HepG2 (cell line): Measurements from ENCODE around the gene SRD5A1. TPM values are rescaled to one million over a fixed set of nuclear protein-coding genes. Genes with fewer than 3 reads are reported as not detected.

Experiments used
- ATF5 ChIP-seq: sonication (generic); formaldehyde crosslinking; IDR thresholded peaks from 2 replicates; pipeline ENCODE4 v1.4.0; 2020; ENCODE audit warnings: mild to moderate bottlenecking, low read depth, missing genetic modification reagents
- CAMTA2 ChIP-seq: sonication (generic); formaldehyde crosslinking; IDR thresholded peaks from 2 replicates; pipeline ENCODE4 v1.4.0; 2020; ENCODE audit warnings: mild to moderate bottlenecking, missing genetic modification reagents, borderline replicate concordance
- DBP ChIP-seq: sonication (generic); formaldehyde crosslinking; IDR thresholded peaks from 2 replicates; pipeline ENCODE4 v1.4.0; 2020; ENCODE audit warnings: missing genetic modification reagents; ENCODE audit errors: not compliant biosample characterization
- GATA4 ChIP-seq: sonication (generic); IDR thresholded peaks from 2 replicates; pipeline ENCODE4 v1.6.1; 2016; ENCODE audit warnings: antibody characterized with exemption, low read depth, borderline replicate concordance
- HDAC6 ChIP-seq: fragments of 200-600 bp; sonication (generic); IDR thresholded peaks from 2 replicates; pipeline ENCODE4 v1.7.0; 2017; ENCODE audit warnings: mild to moderate bottlenecking, antibody characterized with exemption, low read length, low read depth
- HMG20B ChIP-seq: conservative IDR thresholded peaks from 2 replicates; pipeline ENCODE4 v1.6.1; 2016; ENCODE audit warnings: missing genetic modification reagents, missing compliant biosample characterization
- KLF11 ChIP-seq: IDR thresholded peaks from 2 replicates; pipeline ENCODE4 v1.6.1; 2016; ENCODE audit warnings: missing compliant biosample characterization
- KLF16 ChIP-seq, 2 experiments: sonication (generic) in 1 of 2; formaldehyde crosslinking in 1 of 2; IDR thresholded peaks; 2 replicates each; pipeline versions ENCODE4 v1.6.1 to v1.8.0; 2016 to 2023; ENCODE audit warnings: missing genetic modification reagents in 2 of 2, missing compliant biosample characterization in 1 of 2
- MED13 ChIP-seq: sonication (generic); formaldehyde crosslinking; IDR thresholded peaks from 2 replicates; pipeline ENCODE4 v1.5.0; 2020; ENCODE audit warnings: missing genetic modification reagents
- MXD1 ChIP-seq: sonication (generic); formaldehyde crosslinking; IDR thresholded peaks from 2 replicates; pipeline ENCODE4 v1.4.0; 2020; ENCODE audit warnings: mild to moderate bottlenecking, missing genetic modification reagents
- MXD4 ChIP-seq: IDR thresholded peaks from 2 replicates; pipeline ENCODE4 v1.6.1; 2016; ENCODE audit warnings: mild to moderate bottlenecking, missing biosample characterization, missing genetic modification reagents
- NFKBIZ ChIP-seq: IDR thresholded peaks from 2 replicates; pipeline ENCODE4 v1.6.1; 2018; ENCODE audit warnings: missing genetic modification reagents, missing compliant biosample characterization
- PHF8 ChIP-seq: sonication (generic); formaldehyde crosslinking; IDR thresholded peaks from 2 replicates; pipeline ENCODE4 v1.5.0; 2020; ENCODE audit warnings: missing genetic modification reagents
- SMAD1 ChIP-seq: sonication (generic); formaldehyde crosslinking; IDR thresholded peaks from 2 replicates; pipeline ENCODE4 v1.4.0; 2020; ENCODE audit warnings: missing genetic modification reagents, low read depth, mild to moderate bottlenecking, borderline replicate concordance
- STAT6 ChIP-seq: sonication (generic); formaldehyde crosslinking; IDR thresholded peaks from 2 replicates; pipeline ENCODE4 v1.4.0; 2020; ENCODE audit warnings: missing genetic modification reagents, mild to moderate bottlenecking, borderline replicate concordance
- U2AF2 ChIP-seq: fragments of 200-400 bp; formaldehyde crosslinking; IDR thresholded peaks from 2 replicates; pipeline ENCODE4 v1.6.1; 2017; ENCODE audit warnings: low read depth, mild to moderate bottlenecking, low read length
- ZNF232 ChIP-seq: sonication (generic); formaldehyde crosslinking; IDR thresholded peaks from 2 replicates; pipeline ENCODE4 v1.4.0; 2020; ENCODE audit warnings: missing genetic modification reagents, borderline replicate concordance
- ZNF34 ChIP-seq: sonication (generic); formaldehyde crosslinking; IDR thresholded peaks from 2 replicates; pipeline ENCODE4 v1.4.0; 2020; ENCODE audit warnings: mild to moderate bottlenecking, missing genetic modification reagents, borderline replicate concordance
- ZSCAN12 ChIP-seq: sonication (generic); formaldehyde crosslinking; IDR thresholded peaks from 2 replicates; pipeline ENCODE4 v1.9.0; 2021; ENCODE audit warnings: mild to moderate bottlenecking, missing genetic modification reagents
- ZSCAN5A ChIP-seq: sonication (generic); formaldehyde crosslinking; IDR thresholded peaks from 2 replicates; pipeline ENCODE4 v1.8.0; 2022; ENCODE audit warnings: mild to moderate bottlenecking, missing genetic modification reagents, borderline replicate concordance
- polyA plus RNA-seq, 8 experiments: library from polyadenylated mRNA; depleted of rRNA in 3 of 8; stranded (reverse) in 7 of 8; unstranded in 1 of 8; fragments of >200 nt; fragmentation: Illumina TruSeq in 4 of 8; extraction: Trizol in 4 of 8; gene quantifications; 2 replicates each; pipeline versions ENCODE4 v1.2.1 to v1.2.3, GENCODE V29; 2011 to 2016; ENCODE audit warnings: low read depth in 4 of 8, missing spikeins in 1 of 8, mixed read lengths in 1 of 8; ENCODE audit not compliant: insufficient read depth in 1 of 8
- total RNA-seq, 5 experiments: library from RNA; depleted of rRNA; stranded (reverse); fragments of >200 nt; fragmentation: Illumina TruSeq; extraction: Trizol; gene quantifications; 2 replicates each; pipeline ENCODE4 v1.2.3, GENCODE V29; 2016; ENCODE audit warnings: low read depth in 1 of 5
- TF ChIP-seq, protein P1 (sequence below): sonication (generic); formaldehyde crosslinking; IDR thresholded peaks from 2 replicates; pipeline ENCODE4 v1.4.0; 2020; ENCODE audit warnings: missing genetic modification reagents, borderline replicate concordance

Gene SRD5A1
- total and polyA plus RNA-seq, 2 of the 13 experiments (the other 11 are each of a cell fraction or from before 2014, with no cell fraction given) = 6.1 to 9.9 TPM

DNA sequence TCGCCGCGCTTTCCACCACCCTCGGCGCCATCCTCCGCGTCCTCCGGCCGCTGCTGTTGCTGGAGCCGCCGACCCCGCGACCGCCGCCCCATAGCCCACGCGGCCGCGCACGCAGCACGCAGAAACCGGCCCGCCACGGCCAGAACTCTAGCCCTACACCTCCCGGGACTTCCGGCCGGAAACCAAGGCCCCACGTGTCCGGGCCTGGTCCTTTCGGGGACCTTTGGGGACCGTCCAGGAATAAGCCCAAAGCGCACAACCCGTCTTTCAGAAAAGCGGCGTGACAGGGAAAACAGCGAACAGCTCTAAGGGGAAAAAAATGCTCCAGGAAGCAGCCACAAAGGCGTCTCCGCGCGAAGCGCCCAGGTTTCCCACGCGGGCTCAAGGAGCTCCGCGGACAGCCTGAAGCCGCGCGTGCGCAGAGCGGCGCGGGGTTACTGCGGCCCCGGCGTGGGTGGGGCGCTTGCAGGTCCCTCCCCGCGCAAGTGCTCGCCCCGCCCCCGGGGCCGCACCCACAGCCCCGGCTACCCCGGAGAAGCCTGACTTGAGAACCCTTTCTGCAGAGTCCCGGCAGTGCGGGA, at the start of gene SRD5A1, which contains the start of gene NSUN2 (continued):
- no peak for TF ChIP-seq STAT6 (CRISPR knock-in tag)
- peak; percentile 94; the same call in 1 of the 2 replicates for TF ChIP-seq MXD1 (CRISPR knock-in tag)
- TF ChIP-seq CAMTA2 (CRISPR knock-in tag) = 0 out of 2 replicates have a peak, but pooled peaks have one; percentile 9
- no peak for TF ChIP-seq U2AF2
- TF ChIP-seq PHF8 (CRISPR knock-in tag) = peak; percentile 90
- peak; percentile 97; the same call in 1 of the 2 replicates for TF ChIP-seq HDAC6
- no peak for TF ChIP-seq ZSCAN12 (CRISPR knock-in tag)
- no peak for TF ChIP-seq MED13 (CRISPR knock-in tag)
- no peak for TF ChIP-seq DBP (CRISPR knock-in tag)
- TF ChIP-seq SMAD1 (CRISPR knock-in tag) = no peak
- no peak for TF ChIP-seq KLF11 (CRISPR knock-in tag)
- TF ChIP-seq ZSCAN5A (CRISPR knock-in tag) = no peak
- TF ChIP-seq ATF5 (CRISPR knock-in tag) = no peak
- peak; percentile 55; the same call in 1 of the 2 replicates for TF ChIP-seq ZNF34 (CRISPR knock-in tag)
- no peak for TF ChIP-seq GATA4
- peak in 1 of 2 experiments; percentile 69; a peak in 2 of 4 replicates for TF ChIP-seq KLF16 (CRISPR knock-in tag; IDR thresholded peaks at IDR 0.05)
- TF ChIP-seq ZNF232 (CRISPR knock-in tag) = no peak
- no peak for TF ChIP-seq HMG20B (CRISPR knock-in tag)
- peak; percentile 86 for TF ChIP-seq MXD4
- TF ChIP-seq, protein P1, sequence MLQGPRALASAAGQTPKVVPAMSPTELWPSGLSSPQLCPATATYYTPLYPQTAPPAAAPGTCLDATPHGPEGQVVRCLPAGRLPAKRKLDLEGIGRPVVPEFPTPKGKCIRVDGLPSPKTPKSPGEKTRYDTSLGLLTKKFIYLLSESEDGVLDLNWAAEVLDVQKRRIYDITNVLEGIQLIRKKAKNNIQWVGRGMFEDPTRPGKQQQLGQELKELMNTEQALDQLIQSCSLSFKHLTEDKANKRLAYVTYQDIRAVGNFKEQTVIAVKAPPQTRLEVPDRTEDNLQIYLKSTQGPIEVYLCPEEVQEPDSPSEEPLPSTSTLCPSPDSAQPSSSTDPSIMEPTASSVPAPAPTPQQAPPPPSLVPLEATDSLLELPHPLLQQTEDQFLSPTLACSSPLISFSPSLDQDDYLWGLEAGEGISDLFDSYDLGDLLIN = no peak
- no peak for TF ChIP-seq NFKBIZ
